Measurements from ENCODE around the gene HHATL. TPM values are rescaled to one million over a fixed set of nuclear protein-coding genes. Genes with fewer than 3 reads are reported as not detected.
A peak's percentile ranks its signal among the peaks of the same experiment; 100 is the strongest.

The HHATL gene
- total and polyA plus RNA-seq, 2 donors (not counting 1 experiment from before 2014, with no cell fraction given): not detected

DNA sequence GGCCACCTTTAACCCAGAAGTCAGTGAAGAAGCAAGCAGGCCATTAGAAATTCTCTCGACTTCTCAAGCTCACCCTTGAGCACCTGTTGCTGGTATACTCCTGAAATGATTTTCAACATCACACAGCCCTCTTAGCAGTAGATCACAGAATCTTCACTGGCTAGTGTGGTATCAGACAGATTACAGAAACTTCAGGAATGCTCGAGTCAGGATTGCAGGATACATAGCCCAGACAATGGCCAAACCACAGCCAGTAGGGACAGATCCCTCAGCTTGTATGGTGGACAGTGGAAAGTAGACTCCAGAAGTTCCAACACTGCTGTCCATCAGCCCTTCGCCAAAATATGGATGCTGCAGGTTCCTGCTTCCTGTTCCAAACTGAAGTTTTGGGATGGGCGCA, 21.8 kb downstream of the HHATL start:
- Histone ChIP-seq H3K4me3 (replicated peaks in 1 of 4; ENCODE audit: control extremely low read depth in 1 of 4, insufficient read depth in 1 of 4, low read depth in 3 of 4, low read length in 4 of 4) (no peak overlapping the region), H3K27ac (ENCODE audit: insufficient read depth, low read length) (no peak overlapping the region), H3K79me2 (ENCODE audit: control insufficient read depth, insufficient read depth, low read length) (no peaks in the 10 kb centered on the region), H3K9ac (ENCODE audit: insufficient read depth, low read length) (no peak overlapping the region), H3K27me3 (ENCODE audit: control insufficient read depth, insufficient read depth, low read length) (peaks cover 5% of the 10 kb centered on the region), H4K20me1 (ENCODE audit: control insufficient read depth, extremely low read depth, insufficient read depth, low read length) (no peaks in the 10 kb centered on the region), H3K4me1 (ENCODE audit: control insufficient read depth, extremely low read depth, insufficient read depth, low read length) (peaks cover 13% of the 10 kb centered on the region), H3K36me3 (ENCODE audit: control insufficient read depth, insufficient read depth, low read length) (no peaks in the 10 kb centered on the region), H2AFZ (ENCODE audit: low read length) (no peak overlapping the region), H3K9me3 (ENCODE audit: control insufficient read depth, insufficient read depth, low read depth, low read length) (no peaks in the 10 kb centered on the region), H3K4me2 (ENCODE audit: extremely low read depth, insufficient read depth, low read length) (no peak overlapping the region)
- peak; percentile 45 to 46 for DNase-seq (ENCODE audit: low read depth in 2 of 2)
- TF ChIP-seq, protein P1, sequence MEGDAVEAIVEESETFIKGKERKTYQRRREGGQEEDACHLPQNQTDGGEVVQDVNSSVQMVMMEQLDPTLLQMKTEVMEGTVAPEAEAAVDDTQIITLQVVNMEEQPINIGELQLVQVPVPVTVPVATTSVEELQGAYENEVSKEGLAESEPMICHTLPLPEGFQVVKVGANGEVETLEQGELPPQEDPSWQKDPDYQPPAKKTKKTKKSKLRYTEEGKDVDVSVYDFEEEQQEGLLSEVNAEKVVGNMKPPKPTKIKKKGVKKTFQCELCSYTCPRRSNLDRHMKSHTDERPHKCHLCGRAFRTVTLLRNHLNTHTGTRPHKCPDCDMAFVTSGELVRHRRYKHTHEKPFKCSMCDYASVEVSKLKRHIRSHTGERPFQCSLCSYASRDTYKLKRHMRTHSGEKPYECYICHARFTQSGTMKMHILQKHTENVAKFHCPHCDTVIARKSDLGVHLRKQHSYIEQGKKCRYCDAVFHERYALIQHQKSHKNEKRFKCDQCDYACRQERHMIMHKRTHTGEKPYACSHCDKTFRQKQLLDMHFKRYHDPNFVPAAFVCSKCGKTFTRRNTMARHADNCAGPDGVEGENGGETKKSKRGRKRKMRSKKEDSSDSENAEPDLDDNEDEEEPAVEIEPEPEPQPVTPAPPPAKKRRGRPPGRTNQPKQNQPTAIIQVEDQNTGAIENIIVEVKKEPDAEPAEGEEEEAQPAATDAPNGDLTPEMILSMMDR (conservative IDR thresholded peaks at IDR 0.05 in 1 of 2, IDR thresholded peaks at IDR 0.05 in 1 of 2; ENCODE audit: low read depth in 1 of 2, low read length in 2 of 2): no peak
- no peak for TF ChIP-seq EZH2 (IDR thresholded peaks at IDR 0.05; ENCODE audit: low read length, missing control alignments)

DNA sequence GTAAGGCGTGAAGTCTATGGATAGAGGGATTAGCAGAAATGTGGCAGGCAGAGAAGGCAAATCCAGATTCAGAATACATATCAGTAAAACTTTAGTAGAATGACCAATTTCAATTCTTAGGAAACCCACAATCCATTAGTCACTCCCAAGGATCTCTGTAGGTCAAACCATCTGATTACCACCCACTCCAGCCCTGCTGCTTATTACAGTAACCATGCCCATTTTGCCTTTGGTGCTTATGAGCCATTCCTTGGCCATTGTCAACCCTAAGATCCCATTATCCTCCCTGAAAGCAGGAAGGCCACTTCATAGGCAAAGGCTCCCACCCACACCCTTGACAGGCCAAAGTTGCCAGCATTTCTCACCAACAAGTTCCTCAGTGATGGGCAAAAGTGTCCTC, 22.3 kb downstream of the HHATL start:
- Histone ChIP-seq H3K4me3 (replicated peaks in 1 of 4; ENCODE audit: control extremely low read depth in 1 of 4, insufficient read depth in 1 of 4, low read depth in 3 of 4, low read length in 4 of 4) (no peak overlapping the region), H3K79me2 (ENCODE audit: control insufficient read depth, insufficient read depth, low read length) (no peaks in the 10 kb centered on the region), H3K9me3 (ENCODE audit: control insufficient read depth, insufficient read depth, low read depth, low read length) (no peaks in the 10 kb centered on the region), H3K4me2 (ENCODE audit: extremely low read depth, insufficient read depth, low read length) (no peak overlapping the region), H3K36me3 (ENCODE audit: control insufficient read depth, insufficient read depth, low read length) (no peaks in the 10 kb centered on the region), H3K4me1 (ENCODE audit: control insufficient read depth, extremely low read depth, insufficient read depth, low read length) (peaks cover 11% of the 10 kb centered on the region), H3K27me3 (ENCODE audit: control insufficient read depth, insufficient read depth, low read length) (no peaks in the 10 kb centered on the region), H4K20me1 (ENCODE audit: control insufficient read depth, extremely low read depth, insufficient read depth, low read length) (no peaks in the 10 kb centered on the region), H3K9ac (ENCODE audit: insufficient read depth, low read length) (no peak overlapping the region), H2AFZ (ENCODE audit: low read length) (no peak overlapping the region), H3K27ac (ENCODE audit: insufficient read depth, low read length) (no peak overlapping the region)
- peak; percentile 31 to 70 for DNase-seq (ENCODE audit: low read depth in 2 of 2)
- TF ChIP-seq, protein P1 (conservative IDR thresholded peaks at IDR 0.05 in 1 of 2, IDR thresholded peaks at IDR 0.05 in 1 of 2; ENCODE audit: low read depth in 1 of 2, low read length in 2 of 2): no peak
- TF ChIP-seq EZH2 (IDR thresholded peaks at IDR 0.05; ENCODE audit: low read length, missing control alignments): no peak

DNA sequence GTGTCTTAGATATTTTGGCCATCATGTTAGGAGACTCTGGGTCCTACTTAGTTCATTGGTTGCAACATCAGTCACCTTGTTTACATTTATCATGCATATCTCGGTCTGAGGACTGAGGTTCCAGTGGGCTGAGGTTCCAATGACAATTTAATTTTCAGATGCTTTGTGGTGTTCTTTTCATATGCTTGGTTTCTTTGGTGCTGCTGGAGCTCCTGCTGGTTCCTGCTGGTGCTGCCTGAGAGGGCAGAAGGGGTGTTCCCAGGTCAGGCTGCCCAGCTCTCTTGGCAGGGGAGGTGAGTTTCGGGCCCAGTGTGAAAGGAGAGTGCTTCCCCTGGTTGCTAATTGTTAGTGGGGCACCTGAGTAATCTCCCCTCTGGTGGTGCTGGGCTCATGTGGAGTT, 24.2 kb downstream of the HHATL start:
- H3K27me3 ChIP-seq (ENCODE audit: control insufficient read depth, insufficient read depth, low read length): no peaks in the 10 kb centered on the region
- peaks cover 6% of the 10 kb centered on the region for H3K4me1 ChIP-seq (ENCODE audit: control insufficient read depth, extremely low read depth, insufficient read depth, low read length)
- no peak overlapping the region for H3K27ac ChIP-seq (ENCODE audit: insufficient read depth, low read length)
- TF ChIP-seq, protein P1 (conservative IDR thresholded peaks at IDR 0.05 in 1 of 2, IDR thresholded peaks at IDR 0.05 in 1 of 2; ENCODE audit: low read depth in 1 of 2, low read length in 2 of 2): no peak
- no peak for TF ChIP-seq EZH2 (IDR thresholded peaks at IDR 0.05; ENCODE audit: low read length, missing control alignments)
- no peak overlapping the region for H2AFZ ChIP-seq (ENCODE audit: low read length)
- H3K36me3 ChIP-seq (ENCODE audit: control insufficient read depth, insufficient read depth, low read length): no peaks in the 10 kb centered on the region
- no peaks in the 10 kb centered on the region for H3K79me2 ChIP-seq (ENCODE audit: control insufficient read depth, insufficient read depth, low read length)
- no peak for DNase-seq (ENCODE audit: low read depth in 2 of 2)
- H3K4me3 ChIP-seq (replicated peaks in 1 of 4; ENCODE audit: control extremely low read depth in 1 of 4, insufficient read depth in 1 of 4, low read depth in 3 of 4, low read length in 4 of 4): no peak overlapping the region
- no peaks in the 10 kb centered on the region for H3K9me3 ChIP-seq (ENCODE audit: control insufficient read depth, insufficient read depth, low read depth, low read length)
- no peak overlapping the region for H3K4me2 ChIP-seq (ENCODE audit: extremely low read depth, insufficient read depth, low read length)
- H3K9ac ChIP-seq (ENCODE audit: insufficient read depth, low read length): no peak overlapping the region
- no peaks in the 10 kb centered on the region for H4K20me1 ChIP-seq (ENCODE audit: control insufficient read depth, extremely low read depth, insufficient read depth, low read length)

Measured in fibroblast of lung (primary cell).